Right ventricle myocardium superior (tissue), 1 donor: Measurements from ENCODE around the gene NSD1. TPM values are rescaled to one million over a fixed set of nuclear protein-coding genes. Genes with fewer than 3 reads are reported as not detected.

ENCODE experiments used
- ATAC-seq: fragments of 200-7000 bp; cut with Tn5 transposase; one replicate; pipeline ENCODE4 v1.9.1; 2020; ENCODE audit warnings: mild to moderate bottlenecking; ENCODE audit not compliant: poor library complexity
- DNase-seq: peaks from one replicate; pipeline ENCODE4 v3.0.0-alpha.2; 2020
- intact Hi-C: fragments of 100-400 bp; cut with DNase I; formaldehyde crosslinking; loops from one replicate; pipeline ENCODE4 v1.11.2; 2022
- total RNA-seq: library from RNA; stranded (reverse); fragmentation: NEBNext Ultra II Directional; extraction: Animal tissue kit (Norgen Biotek cat#: 25700); gene quantifications from one replicate; pipeline ENCODE4 v1.2.1, GENCODE V29; 2021
- donor health status: DM: no; HTN: yes; CAD: no; lungs with severe emphysema.

The NSD1 gene
- total RNA-seq, 1 donor from 2014 or later, result 33.6 TPM

DNA sequence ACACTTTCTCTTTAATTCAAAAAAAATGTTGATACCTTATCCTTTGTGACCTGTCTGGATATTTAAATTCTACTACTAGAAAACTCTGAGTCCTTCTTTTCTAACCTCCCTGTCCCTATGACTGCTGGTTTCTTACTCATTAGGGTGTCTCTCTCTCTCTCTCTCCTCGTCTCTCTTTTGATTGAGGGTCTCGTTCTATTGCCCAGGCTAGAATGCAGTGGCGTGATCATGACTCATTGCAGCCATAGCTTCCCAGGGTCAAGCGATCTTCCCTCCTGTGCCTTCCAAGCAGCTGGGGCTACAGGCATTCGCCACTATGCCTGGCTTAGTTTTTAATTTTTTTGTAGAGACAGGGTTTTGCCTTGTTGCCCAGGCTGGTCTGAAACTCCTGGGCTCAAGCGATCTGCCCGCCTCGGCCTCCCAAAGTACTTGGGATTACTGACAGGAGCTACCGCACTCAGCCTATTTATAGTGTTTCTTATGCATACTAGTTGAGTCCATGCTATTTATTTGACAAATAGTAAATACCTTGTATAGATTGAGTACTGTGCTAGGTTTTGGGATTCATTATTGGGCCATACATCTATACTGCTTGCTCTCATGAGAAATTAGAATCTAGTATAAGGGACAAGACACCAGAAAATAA, 61.9 kb downstream of the NSD1 start:
- DNase-seq, result no peak
- ATAC-seq, result peak; percentile 55
- intact Hi-C loops, result no loop called here

DNA sequence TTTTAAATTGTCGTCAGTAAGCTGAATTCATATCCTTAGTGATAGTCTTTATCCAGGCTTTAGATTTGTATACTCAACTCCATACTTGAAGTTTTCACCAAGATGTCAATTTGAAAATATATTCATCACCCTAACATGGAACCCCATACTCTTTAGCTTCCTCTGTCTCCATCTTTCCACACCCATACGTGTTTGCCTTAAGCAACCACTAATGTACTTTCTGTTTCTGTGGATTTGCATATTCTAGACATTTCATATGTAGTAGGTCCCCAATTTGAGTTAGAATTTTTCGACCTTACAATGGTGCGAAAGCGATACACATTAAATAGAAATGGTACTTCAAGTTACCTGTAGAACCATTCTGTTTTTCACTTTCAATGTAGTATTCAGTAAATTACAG, 65.2 kb downstream of the NSD1 start:
- intact Hi-C loops, result no loop called here
- no peak for ATAC-seq
- DNase-seq, result no peak

DNA sequence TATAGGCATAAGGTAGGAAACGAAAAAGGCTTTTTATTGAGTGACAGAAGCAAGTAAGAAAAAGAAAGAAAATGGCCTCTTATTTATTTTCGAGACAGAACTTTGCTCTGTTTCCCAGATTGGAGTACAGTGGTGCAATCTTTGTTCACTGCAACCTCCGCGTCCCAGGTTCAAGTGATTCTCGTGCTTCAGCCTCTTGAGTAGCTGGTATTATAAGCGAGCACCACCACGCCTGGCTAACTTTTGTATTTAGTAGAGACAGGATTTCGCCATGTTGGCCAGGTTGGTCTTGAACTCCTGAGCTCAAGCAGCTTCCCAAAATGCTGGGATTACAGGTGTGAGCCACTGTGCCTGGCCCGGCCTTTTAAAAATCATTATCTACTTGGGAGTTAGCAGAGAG, 70.7 kb downstream of the NSD1 start:
- ATAC-seq (no peak), DNase-seq (no peak)
- intact Hi-C loops, result no loop called here

DNA sequence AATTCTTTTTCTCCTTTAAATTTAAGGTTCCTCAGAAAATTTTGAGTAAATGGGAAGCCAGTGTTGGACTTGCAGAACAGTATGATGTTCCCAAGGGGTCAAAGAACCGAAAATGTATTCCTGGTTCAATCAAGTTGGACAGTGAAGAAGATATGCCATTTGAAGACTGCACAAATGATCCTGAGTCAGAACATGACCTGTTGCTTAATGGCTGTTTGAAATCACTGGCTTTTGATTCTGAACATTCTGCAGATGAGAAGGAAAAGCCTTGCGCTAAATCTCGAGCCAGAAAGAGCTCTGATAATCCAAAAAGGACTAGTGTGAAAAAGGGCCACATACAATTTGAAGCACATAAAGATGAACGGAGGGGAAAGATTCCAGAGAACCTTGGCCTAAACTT, 76.0 kb downstream of the NSD1 start:
- intact Hi-C loops, result no loop called here
- DNase-seq (no peak), ATAC-seq (no peak)

GRCh38 chr5:177212242-177212641, 78.7 kb downstream of the NSD1 start:
- intact Hi-C loops, result no loop called here
- ATAC-seq (no peak), DNase-seq (no peak)

DNA sequence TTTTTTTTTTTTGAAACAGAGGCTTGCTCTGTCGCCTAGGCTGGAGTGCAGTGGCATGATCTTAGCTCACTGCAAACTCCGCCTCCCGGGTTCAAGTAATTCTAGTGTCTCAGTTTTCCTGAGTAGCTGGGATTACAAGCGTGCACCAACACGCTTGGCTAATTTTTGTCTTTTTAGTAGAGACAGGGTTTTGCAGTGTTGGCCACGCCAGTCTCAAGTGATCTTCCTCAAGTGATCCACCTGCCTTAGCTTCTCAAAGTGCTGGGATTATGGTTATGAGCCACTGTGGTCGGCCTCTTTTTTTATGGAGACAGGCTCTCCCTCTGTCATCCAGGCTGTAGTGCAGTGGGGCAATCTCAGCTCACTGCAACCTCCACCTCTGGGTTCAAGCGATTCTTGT, 87.0 kb downstream of the NSD1 start:
- intact Hi-C loops, result no loop called here
- ATAC-seq (no peak), DNase-seq (no peak)

DNA sequence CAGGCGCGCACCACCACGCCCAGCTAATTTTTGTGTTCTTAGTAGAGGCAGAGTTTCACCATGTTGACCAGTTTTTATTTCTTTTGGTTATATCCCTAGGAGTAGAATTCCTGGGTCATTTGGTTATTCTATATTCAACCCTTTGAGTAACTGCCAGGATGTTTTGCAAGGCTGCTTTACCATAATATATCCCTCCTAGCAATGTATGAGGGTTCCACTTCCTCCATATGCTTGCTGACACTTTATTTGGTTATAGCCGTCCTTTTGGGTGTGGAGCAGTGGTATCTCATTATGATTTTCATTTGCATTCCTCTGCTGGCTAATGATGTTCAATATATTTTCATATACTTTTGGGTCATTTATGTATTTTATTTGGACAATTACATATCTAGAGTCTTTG, 88.7 kb downstream of the NSD1 start:
- intact Hi-C loops, result no loop called here
- DNase-seq, result no peak

GRCh38 chr5:177225798-177226197, 92.2 kb downstream of the NSD1 start:
- ATAC-seq, result no peak
- intact Hi-C loops, result no loop called here
- DNase-seq, result no peak

More for the DNA sequence above, 88.7 kb downstream of the NSD1 start:
- no peak for ATAC-seq

GRCh38 chr5:177226860-177227259, 93.3 kb downstream of the NSD1 start:
- intact Hi-C loops, result no loop called here
- DNase-seq (no peak), ATAC-seq (no peak)

- intact Hi-C loops, result no loop called here
- DNase-seq (no peak), ATAC-seq (no peak)
These were observed 95.2 kb downstream of the NSD1 start for GRCh38 chr5:177228751-177229150.

DNA sequence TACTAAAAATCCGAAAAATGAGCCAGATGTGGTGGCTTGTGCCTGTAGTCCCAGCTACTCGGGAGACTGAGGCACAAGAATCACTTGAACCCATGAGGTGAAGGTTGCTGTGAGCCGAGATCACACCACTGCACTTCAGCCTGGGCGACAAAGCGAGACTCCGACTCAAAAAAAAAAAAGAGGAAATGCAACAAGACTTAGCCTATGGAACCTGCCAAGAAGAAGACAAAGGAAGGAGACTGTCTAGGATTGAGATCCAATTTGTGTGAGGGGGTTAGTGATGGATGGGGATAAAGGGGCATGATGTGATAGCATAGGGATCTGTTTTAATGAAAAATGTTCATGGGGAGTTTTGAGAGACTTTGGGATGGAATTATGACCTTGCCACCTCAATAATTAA, 97.1 kb downstream of the NSD1 start:
- intact Hi-C loops, result no loop called here

GRCh38 chr5:177231479-177232250, 98.1 kb downstream of the NSD1 start:
- peak; percentile 40 for ATAC-seq
- intact Hi-C loops, result no loop called here
- no peak for DNase-seq

More for the DNA sequence above, 97.1 kb downstream of the NSD1 start:
- no peak for DNase-seq
- no peak for ATAC-seq

DNA sequence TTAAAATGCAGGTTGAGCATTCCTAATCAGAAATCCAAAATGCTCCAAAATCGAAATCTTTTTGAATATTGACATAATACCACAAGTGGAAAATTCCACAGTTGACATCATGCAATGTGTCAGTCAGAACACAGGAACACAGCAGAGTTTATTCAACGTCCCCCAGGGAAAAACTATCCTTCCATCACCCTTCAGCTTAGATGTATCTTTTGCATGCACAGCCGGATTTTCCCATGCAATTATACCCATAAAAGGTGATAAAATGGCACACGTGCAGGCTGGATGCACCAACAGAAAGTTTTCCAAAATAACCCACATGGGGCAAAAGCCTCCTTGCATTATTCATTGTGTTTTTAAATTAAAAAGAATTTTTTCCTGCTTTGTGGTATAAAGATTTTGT, 98.8 kb downstream of the NSD1 start:
- no peak for ATAC-seq
- intact Hi-C loops, result no loop called here

GRCh38 chr5:177232761-177233160, 99.2 kb downstream of the NSD1 start:
- no peak for DNase-seq
- ATAC-seq, result peak; percentile 50
- intact Hi-C loops, result no loop called here

More for the DNA sequence above, 98.8 kb downstream of the NSD1 start:
- DNase-seq, result no peak

GRCh38 chr5:177233206-177233605, 99.6 kb downstream of the NSD1 start:
- ATAC-seq (peak; percentile 81), DNase-seq (no peak)
- intact Hi-C loops, result no loop called here

DNA sequence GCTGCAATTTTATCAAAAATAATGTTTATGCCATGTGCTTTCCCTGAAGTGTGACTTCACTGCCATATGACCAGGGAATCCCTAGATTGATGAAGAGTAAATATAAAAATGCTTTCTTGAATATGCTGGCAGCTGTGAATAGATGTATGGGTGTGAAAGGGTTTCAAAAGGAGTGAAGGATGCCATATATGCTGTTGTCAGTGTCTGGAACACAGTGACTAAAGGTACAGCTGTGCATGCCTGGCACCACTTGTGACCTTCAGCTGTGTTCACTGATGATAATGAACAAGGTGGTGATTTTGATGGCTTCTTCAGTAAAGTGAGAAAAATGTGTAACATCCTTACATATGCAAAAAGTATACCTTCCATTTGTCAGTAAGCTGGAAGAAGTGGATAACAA, 100.2 kb downstream of the NSD1 start:
- intact Hi-C loops, result no loop called here
- ATAC-seq, result no peak
- no peak for DNase-seq

DNA sequence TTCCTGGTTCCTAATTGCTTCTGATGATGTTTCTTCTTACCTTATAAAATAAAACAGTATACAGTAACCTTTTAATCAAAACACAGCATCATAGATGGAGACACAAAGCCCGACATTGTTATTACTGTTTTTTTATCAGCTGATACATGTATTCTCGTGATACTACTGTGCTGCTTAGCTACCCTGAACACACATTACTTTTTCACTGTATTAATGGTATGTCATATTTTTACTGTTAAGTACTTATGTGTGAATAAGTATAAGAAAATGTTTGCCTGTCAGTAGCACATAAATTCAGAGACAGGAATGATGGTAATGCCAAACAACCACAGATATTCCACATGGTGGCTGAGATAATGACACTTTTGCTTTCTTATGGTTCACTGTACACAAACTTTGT, 101.3 kb downstream of the NSD1 start:
- intact Hi-C loops, result no loop called here
- ATAC-seq, result no peak
- no peak for DNase-seq

DNA sequence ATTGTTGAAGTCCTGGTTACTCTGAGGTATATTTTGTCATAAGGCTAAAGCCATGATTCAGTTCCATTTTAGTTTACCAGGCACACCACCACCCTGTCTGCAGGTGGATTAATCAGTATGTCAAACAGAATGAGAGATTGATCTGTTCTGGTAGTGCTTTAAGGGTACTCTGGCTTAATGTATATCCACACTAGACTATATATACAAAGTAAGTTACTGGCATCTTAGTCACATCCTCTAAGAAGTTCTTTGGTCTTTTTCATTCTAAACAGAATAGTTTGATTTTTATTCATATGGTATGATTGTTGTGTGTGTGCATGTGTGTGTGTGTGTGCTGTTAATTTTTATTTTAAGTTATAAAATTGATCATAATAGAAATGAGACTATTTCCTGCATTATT, 108.2 kb downstream of the NSD1 start:
- DNase-seq (no peak), ATAC-seq (no peak)
- intact Hi-C loops, result loop anchor here (10.0 kb wide), 1 partner anchor 127 kb away; no protein-coding TSS in a partner anchor

- ATAC-seq (no peak), DNase-seq (no peak)
- intact Hi-C loops, result loop anchor here (10.0 kb wide), 1 partner anchor 128 kb away; no protein-coding TSS in a partner anchor
These were observed 108.7 kb downstream of the NSD1 start for GRCh38 chr5:177242304-177242703.
